HEK293 (cell line): ENCODE measurements around the gene OR6B1.
A peak's percentile ranks its signal among the peaks of the same experiment; 100 is the strongest.
"Not testable (repeated sequence)": the region's sequence is repeated elsewhere in the genome, so short reads cannot be mapped to it uniquely, and the experiment has no call there.

Experiments used
- CTCF ChIA-PET: fragments of 350-600 bp; formaldehyde crosslinking; extraction: SDS; loops from one replicate; lab custom pipeline; 2021; ENCODE audit warnings: antibody characterized with exemption; lab: Yijun Ruan, JAX
- POLR2A ChIA-PET: fragments of 300-600 bp; formaldehyde crosslinking; extraction: SDS; loops from one replicate; lab custom pipeline; 2020; ENCODE audit warnings: antibody characterized with exemption, inconsistent platforms; lab: Yijun Ruan, JAX
- H3K27ac ChIP-seq: fragments of 200-500 bp; sonication (Bioruptor generic); 2 replicates; pipeline ENCODE4 v1.5.1; 2014; ENCODE audit warnings: low read depth, low read length, control low read depth, inconsistent platforms; ENCODE audit errors: extremely low read depth
- H3K36me3 ChIP-seq, 2 experiments: fragments of 200-500 bp in 1 of 2; sonication (Bioruptor generic) in 1 of 2; 1 replicate in 1 of 2; 2 replicates in 1 of 2; pipeline ENCODE4 v1.5.1; 2014 to 2017; ENCODE audit warnings: inconsistent platforms in 2 of 2, low read length in 2 of 2; ENCODE audit not compliant: control insufficient read depth in 2 of 2, insufficient read depth in 1 of 2
- H3K4me1 ChIP-seq: fragments of 200-500 bp; sonication (Bioruptor generic); 2 replicates; pipeline ENCODE4 v1.5.1; 2014; ENCODE audit warnings: mild to moderate bottlenecking, low read length, inconsistent platforms; ENCODE audit not compliant: control insufficient read depth, insufficient read depth
- H3K4me3 ChIP-seq: 2 replicates; pipeline ENCODE4 v1.5.1; 2011; ENCODE audit warnings: low read depth, mild to moderate bottlenecking, control low read depth, low read length, moderate library complexity
- H3K9me3 ChIP-seq: fragments of 200-500 bp; sonication (Bioruptor generic); 2 replicates; pipeline ENCODE4 v1.5.1; 2014; ENCODE audit warnings: low read depth, low read length, inconsistent platforms; ENCODE audit not compliant: control insufficient read depth, insufficient read depth
- ATF2 ChIP-seq: fragments of 450-650 bp; formaldehyde crosslinking; IDR thresholded peaks from 2 replicates; pipeline ENCODE4 v1.5.1; 2016; ENCODE audit warnings: missing biosample characterization, missing genetic modification characterization, low read depth
- BCL11A ChIP-seq: fragments of 450-650 bp; formaldehyde crosslinking; IDR thresholded peaks from 2 replicates; pipeline ENCODE4 v1.5.1; 2016; ENCODE audit warnings: low read depth, missing biosample characterization, missing genetic modification characterization
- GLI4 ChIP-seq: fragments of 450-650 bp; formaldehyde crosslinking; IDR thresholded peaks from 2 replicates; pipeline ENCODE4 v1.5.1; 2016; ENCODE audit warnings: missing biosample characterization, missing genetic modification characterization
- KLF8 ChIP-seq: fragments of 450-650 bp; formaldehyde crosslinking; IDR thresholded peaks from 2 replicates; pipeline ENCODE4 v1.5.1; 2016; ENCODE audit warnings: missing biosample characterization, missing genetic modification characterization
- MEIS1 ChIP-seq: sonication (generic); formaldehyde crosslinking; IDR thresholded peaks from 2 replicates; pipeline ENCODE4 v1.8.1; 2022; ENCODE audit warnings: missing genetic modification reagents, mild to moderate bottlenecking, borderline replicate concordance
- SETDB1 ChIP-seq: IDR thresholded peaks from one replicate; pipeline ENCODE4 v1.6.1; 2017; ENCODE audit warnings: mild to moderate bottlenecking, low read length, moderate library complexity, mixed read lengths; ENCODE audit not compliant: insufficient read length
- SP7 ChIP-seq: fragments of 450-650 bp; formaldehyde crosslinking; IDR thresholded peaks from 2 replicates; pipeline ENCODE4 v1.5.1; 2016; ENCODE audit warnings: missing biosample characterization, missing genetic modification characterization
- TCF7L2 ChIP-seq: IDR thresholded peaks from 2 replicates; pipeline ENCODE4 v1.6.1; 2011; ENCODE audit warnings: low read depth, mild to moderate bottlenecking, inconsistent platforms, low read length, moderate library complexity, borderline replicate concordance
- TSHZ1 ChIP-seq: fragments of 450-650 bp; formaldehyde crosslinking; IDR thresholded peaks from 2 replicates; pipeline ENCODE4 v1.5.1; 2016; ENCODE audit warnings: missing biosample characterization, missing genetic modification characterization, borderline replicate concordance
- ZBTB8A ChIP-seq: fragments of 450-650 bp; formaldehyde crosslinking; IDR thresholded peaks from 2 replicates; pipeline ENCODE4 v1.5.1; 2016; ENCODE audit warnings: missing biosample characterization, missing genetic modification characterization
- ZNF112 ChIP-seq: fragments of 450-650 bp; formaldehyde crosslinking; IDR thresholded peaks from 2 replicates; pipeline ENCODE4 v1.5.0; 2017; ENCODE audit warnings: missing biosample characterization, missing genetic modification characterization
- ZNF184 ChIP-seq: fragments of 450-650 bp; IDR thresholded peaks from 2 replicates; pipeline ENCODE4 v1.5.1; 2018; ENCODE audit warnings: missing biosample characterization, mild to moderate bottlenecking, missing genetic modification characterization
- ZNF202 ChIP-seq: fragments of 450-650 bp; formaldehyde crosslinking; IDR thresholded peaks from 2 replicates; pipeline ENCODE4 v1.5.1; 2016; ENCODE audit warnings: missing biosample characterization, missing genetic modification characterization, borderline replicate concordance
- ZNF433 ChIP-seq: fragments of 450-650 bp; formaldehyde crosslinking; IDR thresholded peaks from 2 replicates; pipeline ENCODE4 v1.5.1; 2016; ENCODE audit warnings: missing biosample characterization, missing genetic modification characterization, low read depth
- ZNF544 ChIP-seq: fragments of 450-650 bp; formaldehyde crosslinking; IDR thresholded peaks from 2 replicates; pipeline ENCODE4 v1.5.0; 2017; ENCODE audit warnings: missing biosample characterization, missing genetic modification characterization
- ZNF580 ChIP-seq: fragments of 450-650 bp; formaldehyde crosslinking; IDR thresholded peaks from 2 replicates; pipeline ENCODE4 v1.5.1; 2016; ENCODE audit warnings: missing biosample characterization, missing genetic modification characterization
- ZNF585B ChIP-seq: fragments of 450-650 bp; formaldehyde crosslinking; IDR thresholded peaks from 2 replicates; pipeline ENCODE4 v1.5.1; 2016; ENCODE audit warnings: missing biosample characterization, missing genetic modification characterization
- ZNF629 ChIP-seq: fragments of 450-650 bp; formaldehyde crosslinking; IDR thresholded peaks from 2 replicates; pipeline ENCODE4 v1.5.1; 2017; ENCODE audit warnings: missing biosample characterization, missing genetic modification characterization
- ZNF660 ChIP-seq: fragments of 450-650 bp; IDR thresholded peaks from 2 replicates; pipeline ENCODE4 v1.5.1; 2018; ENCODE audit warnings: missing biosample characterization, mild to moderate bottlenecking, missing genetic modification characterization
- ZNF701 ChIP-seq: fragments of 450-650 bp; formaldehyde crosslinking; IDR thresholded peaks from 2 replicates; pipeline ENCODE4 v1.5.1; 2016; ENCODE audit warnings: missing biosample characterization, missing genetic modification characterization
- ZNF776 ChIP-seq: fragments of 450-650 bp; formaldehyde crosslinking; IDR thresholded peaks from 2 replicates; pipeline ENCODE4 v1.5.0; 2017; ENCODE audit warnings: missing biosample characterization, missing genetic modification characterization, borderline replicate concordance
- ZNF843 ChIP-seq: fragments of 450-650 bp; formaldehyde crosslinking; IDR thresholded peaks from 2 replicates; pipeline ENCODE4 v1.5.1; 2016; ENCODE audit warnings: missing biosample characterization, missing genetic modification characterization
- TF ChIP-seq, protein P1 (sequence below): fragments of 450-650 bp; formaldehyde crosslinking; IDR thresholded peaks from 2 replicates; pipeline ENCODE4 v1.5.1; 2016; ENCODE audit warnings: missing biosample characterization, missing genetic modification characterization
- TF ChIP-seq, protein P2 (sequence below): fragments of 450-650 bp; formaldehyde crosslinking; IDR thresholded peaks from 2 replicates; pipeline ENCODE4 v1.5.1; 2016; ENCODE audit warnings: missing biosample characterization, missing genetic modification characterization

OR6B1 gene

GRCh38 chr7:144006692-144007042 is 6.5 kb downstream of the OR6B1 start:
- Histone ChIP-seq H3K27ac (no peak overlapping the region), H3K4me3 (no peak overlapping the region), H3K4me1 (no peaks in the 10 kb centered on the region), H3K36me3 (no peaks in the 10 kb centered on the region), H3K9me3 (no peaks in the 10 kb centered on the region)
- ChIA-PET CTCF (no interaction called here), POLR2A (no interaction called here)
- TF ChIP-seq, protein P1, sequence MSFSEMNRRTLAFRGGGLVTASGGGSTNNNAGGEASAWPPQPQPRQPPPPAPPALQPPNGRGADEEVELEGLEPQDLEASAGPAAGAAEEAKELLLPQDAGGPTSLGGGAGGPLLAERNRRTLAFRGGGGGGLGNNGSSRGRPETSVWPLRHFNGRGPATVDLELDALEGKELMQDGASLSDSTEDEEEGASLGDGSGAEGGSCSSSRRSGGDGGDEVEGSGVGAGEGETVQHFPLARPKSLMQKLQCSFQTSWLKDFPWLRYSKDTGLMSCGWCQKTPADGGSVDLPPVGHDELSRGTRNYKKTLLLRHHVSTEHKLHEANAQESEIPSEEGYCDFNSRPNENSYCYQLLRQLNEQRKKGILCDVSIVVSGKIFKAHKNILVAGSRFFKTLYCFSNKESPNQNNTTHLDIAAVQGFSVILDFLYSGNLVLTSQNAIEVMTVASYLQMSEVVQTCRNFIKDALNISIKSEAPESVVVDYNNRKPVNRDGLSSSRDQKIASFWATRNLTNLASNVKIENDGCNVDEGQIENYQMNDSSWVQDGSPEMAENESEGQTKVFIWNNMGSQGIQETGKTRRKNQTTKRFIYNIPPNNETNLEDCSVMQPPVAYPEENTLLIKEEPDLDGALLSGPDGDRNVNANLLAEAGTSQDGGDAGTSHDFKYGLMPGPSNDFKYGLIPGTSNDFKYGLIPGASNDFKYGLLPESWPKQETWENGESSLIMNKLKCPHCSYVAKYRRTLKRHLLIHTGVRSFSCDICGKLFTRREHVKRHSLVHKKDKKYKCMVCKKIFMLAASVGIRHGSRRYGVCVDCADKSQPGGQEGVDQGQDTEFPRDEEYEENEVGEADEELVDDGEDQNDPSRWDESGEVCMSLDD (tag by site-specific recombination) = no peak
- TF ChIP-seq ZNF843 (tag by site-specific recombination) = no peak
- TF ChIP-seq ZNF580 (tag by site-specific recombination) = no peak
- TF ChIP-seq ZBTB8A (tag by site-specific recombination) = no peak
- TF ChIP-seq TCF7L2 = no peak
- no peak for TF ChIP-seq ZNF629 (tag by site-specific recombination)
- no peak for TF ChIP-seq ZNF544 (tag by site-specific recombination)
- no peak for TF ChIP-seq KLF8
- TF ChIP-seq BCL11A (tag by site-specific recombination) = no peak
- no peak for TF ChIP-seq GLI4 (tag by site-specific recombination)
- TF ChIP-seq ZNF433 (tag by site-specific recombination) = no peak
- TF ChIP-seq ZNF184 = no peak
- TF ChIP-seq MEIS1 (CRISPR knock-in tag) = no peak

- Histone ChIP-seq H3K9me3 (no peaks in the 10 kb centered on the region), H3K27ac (no peak overlapping the region), H3K36me3 (no peaks in the 10 kb centered on the region), H3K4me3 (no peak overlapping the region), H3K4me1 (no peaks in the 10 kb centered on the region)
- CTCF ChIA-PET = no interaction called here
- no peak for TF ChIP-seq ZNF112 (tag by site-specific recombination)
- TF ChIP-seq ZNF660 (tag by site-specific recombination) = no peak
- TF ChIP-seq TSHZ1 (tag by site-specific recombination) = no peak
- TF ChIP-seq ZNF585B (tag by site-specific recombination) = peak; percentile 89
- TF ChIP-seq, protein P2, sequence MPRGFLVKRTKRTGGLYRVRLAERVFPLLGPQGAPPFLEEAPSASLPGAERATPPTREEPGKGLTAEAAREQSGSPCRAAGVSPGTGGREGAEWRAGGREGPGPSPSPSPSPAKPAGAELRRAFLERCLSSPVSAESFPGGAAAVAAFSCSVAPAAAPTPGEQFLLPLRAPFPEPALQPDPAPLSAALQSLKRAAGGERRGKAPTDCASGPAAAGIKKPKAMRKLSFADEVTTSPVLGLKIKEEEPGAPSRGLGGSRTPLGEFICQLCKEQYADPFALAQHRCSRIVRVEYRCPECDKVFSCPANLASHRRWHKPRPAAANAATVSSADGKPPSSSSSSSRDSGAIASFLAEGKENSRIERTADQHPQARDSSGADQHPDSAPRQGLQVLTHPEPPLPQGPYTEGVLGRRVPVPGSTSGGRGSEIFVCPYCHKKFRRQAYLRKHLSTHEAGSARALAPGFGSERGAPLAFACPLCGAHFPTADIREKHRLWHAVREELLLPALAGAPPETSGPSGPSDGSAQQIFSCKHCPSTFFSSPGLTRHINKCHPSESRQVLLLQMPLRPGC (tag by site-specific recombination) = no peak
- no peak for TF ChIP-seq ZNF184
- no peak for TF ChIP-seq MEIS1 (CRISPR knock-in tag)
- TF ChIP-seq ZNF202 (tag by site-specific recombination) = no peak
- peak; percentile 65 for TF ChIP-seq SETDB1
- no peak for TF ChIP-seq ZNF776 (tag by site-specific recombination)
- no peak for TF ChIP-seq ZNF701 (tag by site-specific recombination)
- no peak for TF ChIP-seq ATF2 (tag by site-specific recombination)
- TF ChIP-seq SP7 (tag by site-specific recombination) = no peak
- TF ChIP-seq, all 188 proteins: peak for 2
- POLR2A ChIA-PET = no interaction called here
These were observed 9.2 kb downstream of the OR6B1 start for GRCh38 chr7:144009361-144009760.

DNA sequence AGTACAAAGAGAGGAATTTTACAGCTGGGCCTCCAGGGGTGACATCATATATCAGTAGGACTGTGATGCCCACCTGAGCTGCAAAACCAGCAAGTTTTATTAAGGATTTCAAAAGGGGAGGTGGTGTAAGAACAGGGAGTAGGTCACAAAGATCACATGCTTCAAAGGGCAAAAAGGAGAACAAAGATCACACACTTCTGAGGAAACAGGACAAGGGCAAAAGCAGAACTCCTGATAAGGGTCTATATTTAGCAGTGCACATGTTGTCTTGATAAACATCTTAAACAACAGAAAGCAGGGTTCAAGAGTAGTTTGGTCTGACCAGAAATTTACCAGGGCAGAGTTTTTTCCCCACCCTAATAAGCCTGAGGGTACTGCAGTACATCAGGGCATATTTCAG is 9.9 kb downstream of the OR6B1 start:
- POLR2A ChIA-PET, H3K4me1 ChIP-seq, H3K4me3 ChIP-seq, H3K27ac ChIP-seq, H3K9me3 ChIP-seq, H3K36me3 ChIP-seq: not testable (repeated sequence)
- CTCF ChIA-PET = interaction anchor here (0.6 kb wide), 1 partner anchor 115 kb away, joined by 3 read pairs; no protein-coding TSS in a partner anchor
